ENCODE measurements around the gene NCF4.

NCF4 gene

DNA sequence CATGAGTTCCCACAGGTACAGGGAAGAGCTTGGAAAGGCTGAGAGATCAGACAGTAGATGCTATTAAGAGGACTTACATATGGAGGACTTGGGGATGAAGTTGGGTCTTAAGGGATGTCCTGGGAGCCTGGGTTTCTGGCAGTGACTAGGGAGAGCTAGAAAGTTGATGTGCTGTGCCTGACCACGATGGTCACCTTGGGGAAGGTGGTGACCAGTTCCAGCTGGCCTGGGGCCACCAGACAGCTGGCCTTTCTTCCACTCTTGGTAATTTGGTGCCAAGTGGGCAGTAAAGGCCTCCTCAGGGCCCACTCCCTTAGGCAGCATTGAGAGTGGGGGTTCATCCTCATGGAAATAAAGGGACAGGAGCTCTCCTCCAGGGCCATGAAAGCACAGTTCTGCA lies 38.7 kb downstream of the NCF4 start:
- no peak for DNase-seq

GRCh38 chr22:36900225-36900624 lies 39.4 kb downstream of the NCF4 start:
- DNase-seq, result no peak

DNA sequence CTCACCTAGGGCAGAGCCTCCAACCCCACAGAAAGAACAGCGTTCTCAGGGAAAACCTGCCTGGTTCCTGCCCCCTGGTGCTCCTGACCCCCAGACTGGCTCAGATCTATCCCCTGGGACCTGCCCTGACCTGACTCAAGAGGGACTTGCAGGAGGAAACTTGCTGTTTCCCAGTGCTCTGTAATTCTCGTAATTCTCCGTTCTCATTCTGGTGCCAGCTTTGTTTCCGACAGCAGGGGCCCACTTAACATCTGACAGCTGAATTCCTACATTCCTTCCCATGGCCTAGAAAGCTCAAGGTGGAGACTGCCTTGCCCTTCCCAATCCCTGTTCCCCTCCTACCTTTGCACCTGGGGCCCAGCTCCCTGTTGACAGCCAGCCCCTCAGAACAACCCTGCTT lies 40.1 kb downstream of the NCF4 start:
- DNase-seq, result no peak

- DNase-seq, result no peak
These were observed 40.8 kb downstream of the NCF4 start for GRCh38 chr22:36901411-36902142.

GRCh38 chr22:36902143-36902926 lies 41.5 kb downstream of the NCF4 start:
- DNase-seq, result no peak

DNA sequence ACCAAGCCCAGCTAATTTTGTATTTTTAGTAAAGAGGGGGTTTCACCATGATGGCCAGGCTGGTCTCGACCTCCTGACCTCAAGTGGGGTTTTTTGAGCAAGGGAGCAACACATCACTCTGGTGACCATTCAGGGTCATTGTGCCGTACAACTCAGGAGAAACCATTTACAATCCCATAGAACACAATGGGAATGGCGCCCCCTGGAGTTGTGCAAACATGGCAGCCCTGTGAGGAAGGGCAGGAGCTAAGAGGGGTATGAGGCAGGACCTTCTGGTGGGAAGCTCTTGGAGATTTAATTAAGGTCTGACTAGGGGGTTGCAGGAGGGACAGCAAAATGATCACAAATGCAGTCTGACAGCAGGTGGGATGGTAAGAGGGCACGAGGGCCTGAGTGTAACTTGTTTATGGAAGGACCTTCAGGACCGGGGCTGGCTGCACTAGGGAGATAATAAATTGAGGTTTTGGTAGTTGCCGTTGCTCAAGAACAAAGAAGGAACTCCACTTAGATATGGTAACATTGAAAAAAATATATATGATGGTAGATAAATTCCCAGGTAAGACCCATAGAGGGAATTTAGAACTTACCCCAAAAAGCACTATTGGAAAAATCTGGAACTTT lies 43.6 kb downstream of the NCF4 start:
- DNase-seq, result no peak

GRCh38 chr22:36907253-36908195 lies 46.7 kb downstream of the NCF4 start:
- no peak for DNase-seq

DNA sequence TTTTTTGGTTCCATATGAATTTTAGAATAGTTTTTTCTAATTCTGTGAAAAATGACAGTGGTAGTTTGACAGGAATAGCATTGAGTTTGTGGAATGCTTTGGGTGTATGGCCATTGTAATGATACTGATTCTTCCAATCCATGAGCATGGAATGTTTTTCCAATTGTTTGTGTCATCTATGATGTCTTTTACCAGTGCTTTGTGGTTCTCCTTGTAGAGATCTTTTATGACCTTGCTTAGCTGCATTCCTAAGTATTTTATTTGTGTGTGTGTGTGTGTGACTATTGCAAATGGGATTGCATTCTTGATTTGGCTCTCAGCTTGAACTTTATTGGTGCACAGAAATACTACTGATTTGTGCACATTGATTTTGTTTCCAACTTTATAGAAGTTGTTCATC lies 49.7 kb downstream of the NCF4 start:
- DNase-seq, result no peak

DNA sequence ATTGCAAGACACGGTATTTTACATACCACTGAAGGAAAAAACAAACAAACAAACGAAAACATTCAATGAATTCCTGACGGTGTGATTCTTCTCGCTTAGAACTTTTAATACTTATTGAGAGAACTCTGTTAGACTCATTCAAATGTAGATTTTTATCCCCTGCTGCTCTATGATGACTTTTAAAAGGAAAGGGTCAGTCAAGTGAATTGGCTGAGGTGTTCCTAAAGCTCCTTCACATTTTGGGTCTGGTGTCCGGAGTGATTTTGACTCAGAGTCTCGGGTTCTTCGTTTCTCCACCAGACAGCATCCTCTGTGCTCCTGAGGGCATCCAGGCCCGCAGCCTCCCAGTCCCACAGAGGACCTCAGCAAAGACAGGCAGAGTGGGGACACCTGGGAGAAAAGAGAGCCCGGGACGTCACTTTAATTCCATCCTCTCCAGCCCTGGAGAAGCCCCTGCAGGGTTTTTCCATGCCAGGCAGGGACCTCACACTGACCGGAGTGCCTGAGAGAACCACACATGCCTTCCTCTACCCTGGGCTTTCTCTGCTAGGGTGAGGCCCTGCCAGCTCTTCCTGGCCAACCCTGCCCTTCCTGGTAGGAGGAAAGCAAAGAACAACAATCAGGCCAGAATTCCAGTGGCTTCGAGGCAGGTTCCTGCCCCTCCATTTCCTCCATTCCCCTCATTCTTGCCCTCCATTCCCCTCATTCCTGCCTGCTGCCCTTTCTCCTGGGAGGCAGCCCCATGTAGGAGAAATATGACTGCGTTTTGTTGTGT lies 51.3 kb downstream of the NCF4 start:
- no peak for DNase-seq

- no peak for DNase-seq
These were observed 52.1 kb downstream of the NCF4 start for GRCh38 chr22:36912694-36913426.

DNA sequence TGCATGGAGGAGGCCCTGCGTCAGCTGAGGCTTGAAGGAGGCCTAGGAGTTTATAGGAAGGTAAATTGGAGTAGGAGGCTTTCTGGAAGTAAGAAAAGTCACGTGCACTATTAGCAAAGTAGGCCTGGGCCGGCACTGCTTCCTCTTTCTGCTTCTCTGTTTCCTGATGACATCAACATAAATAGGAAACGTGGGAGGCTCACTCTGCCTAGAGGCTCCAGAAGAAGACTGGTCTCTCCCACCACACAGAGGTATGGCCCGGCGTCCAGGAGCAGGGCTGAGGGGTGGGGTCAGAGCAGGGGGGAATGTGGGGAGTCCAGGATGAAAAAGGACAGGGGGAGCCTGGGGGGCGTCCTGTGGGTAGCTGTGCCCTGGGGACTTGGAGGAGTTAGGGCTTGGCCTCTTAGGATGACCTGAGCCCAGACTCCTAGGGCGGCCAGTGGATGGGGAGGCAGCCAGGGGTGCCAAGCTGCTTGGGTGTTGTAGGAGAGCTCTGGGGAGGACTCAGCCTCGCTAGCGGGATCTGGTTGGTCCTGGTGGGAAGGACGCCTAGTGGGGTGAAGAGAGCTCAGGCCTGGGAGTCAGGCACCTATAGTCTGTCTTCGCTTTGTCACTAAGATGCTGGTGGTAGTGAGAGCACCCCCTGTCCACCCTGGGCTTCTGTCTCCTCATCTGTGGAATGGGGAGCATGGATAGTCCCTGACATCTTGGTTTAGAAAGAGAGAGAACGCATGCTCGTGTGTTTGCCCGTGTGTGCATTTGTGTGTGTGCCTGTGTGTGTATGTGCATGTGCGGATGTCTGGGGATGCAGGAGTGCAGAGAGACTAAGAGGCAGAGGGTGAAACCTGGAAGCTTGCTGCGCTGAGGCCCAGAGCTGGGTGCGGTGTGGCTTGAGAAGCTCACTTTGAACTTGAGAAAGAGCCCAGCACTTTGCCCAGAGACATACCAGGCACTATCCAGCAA lies 52.9 kb downstream of the NCF4 start, which contains the start of gene CSF2RB:
Gene CSF2RB (plus strand): TSS at position 202 of the 963 bp plus-strand sequence. CDS start 8,580 bp downstream, outside the sequence.
- DNase-seq, result peak; percentile 86

DNA sequence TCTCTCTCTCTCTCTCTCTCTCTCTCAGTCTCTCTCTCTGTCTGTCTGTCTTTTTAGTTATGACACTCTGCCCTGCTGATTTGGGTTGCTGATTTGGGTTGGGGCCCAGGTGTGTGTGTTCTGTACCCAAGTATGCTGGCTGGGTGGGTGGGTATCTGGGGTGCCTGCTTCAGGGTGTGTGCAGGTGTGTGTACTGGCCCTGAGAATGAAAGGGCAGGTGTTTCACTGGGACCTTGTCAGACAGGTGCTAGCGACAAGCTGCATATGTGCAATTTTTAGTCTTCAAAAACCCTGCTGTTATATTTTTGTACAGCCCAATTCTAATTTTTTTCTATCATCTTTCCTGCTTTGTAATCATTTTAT lies 53.6 kb downstream of the NCF4 start:
- peak; percentile 86 for DNase-seq

DNA sequence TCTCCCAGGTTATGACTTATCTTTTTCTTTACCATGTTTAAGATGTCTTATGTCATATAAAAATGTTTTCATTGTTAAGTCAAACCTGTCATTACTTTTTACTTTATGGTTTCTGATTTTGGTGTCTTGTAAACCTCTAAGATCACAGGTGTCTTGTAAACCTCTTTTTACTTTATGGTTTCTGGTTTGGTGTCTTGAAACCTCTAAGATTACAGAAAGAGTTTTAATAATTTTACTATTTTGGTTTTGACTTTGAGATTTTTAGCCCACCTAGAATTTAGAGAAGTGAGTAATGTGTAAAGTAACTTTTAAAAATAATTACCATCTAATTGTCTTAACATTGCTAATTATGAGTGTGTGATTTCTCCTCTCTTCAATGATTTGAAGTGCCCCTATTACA lies 55.2 kb downstream of the NCF4 start:
- no peak for DNase-seq

- DNase-seq, result no peak
These were observed 57.9 kb downstream of the NCF4 start for GRCh38 chr22:36918586-36919284.

DNA sequence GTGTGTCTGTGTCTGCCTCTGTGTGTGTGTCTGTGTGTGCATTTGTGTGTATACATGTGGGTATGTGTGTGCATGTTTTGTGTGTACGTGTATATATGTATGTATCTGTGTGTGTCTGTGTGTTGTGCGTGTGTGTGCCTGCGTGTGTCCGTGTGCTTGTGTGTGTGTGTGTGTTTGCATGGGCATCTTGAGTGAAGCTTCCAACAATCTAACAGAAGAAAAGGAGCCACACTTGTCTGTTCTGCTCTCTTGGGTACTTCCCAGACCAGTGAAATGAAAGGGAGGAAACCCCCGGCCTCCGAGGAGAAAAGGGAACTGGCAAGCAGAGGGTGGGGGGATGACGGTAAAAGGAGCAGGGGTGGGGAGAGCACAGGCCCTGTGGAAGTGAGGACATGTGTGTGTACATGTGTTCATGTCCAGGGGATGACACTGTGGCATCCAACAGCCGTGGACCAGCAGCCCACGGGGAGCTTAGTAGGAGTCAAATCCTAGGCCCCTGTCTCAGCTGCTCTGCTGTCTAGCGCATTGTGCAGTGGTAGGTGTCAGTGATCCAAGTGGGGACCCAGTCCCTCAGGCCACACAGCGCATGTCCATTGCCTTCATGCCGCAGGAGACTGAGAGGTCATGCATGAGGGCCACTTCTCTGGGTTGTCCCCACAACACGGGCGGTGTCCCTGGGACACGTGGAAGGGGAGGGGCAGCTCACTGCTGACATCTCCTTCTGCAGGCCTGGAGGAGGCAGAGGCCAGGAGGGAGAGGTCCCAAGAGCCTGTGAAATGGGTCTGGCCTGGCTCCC lies 60.7 kb downstream of the NCF4 start:
- no peak for DNase-seq

DNA sequence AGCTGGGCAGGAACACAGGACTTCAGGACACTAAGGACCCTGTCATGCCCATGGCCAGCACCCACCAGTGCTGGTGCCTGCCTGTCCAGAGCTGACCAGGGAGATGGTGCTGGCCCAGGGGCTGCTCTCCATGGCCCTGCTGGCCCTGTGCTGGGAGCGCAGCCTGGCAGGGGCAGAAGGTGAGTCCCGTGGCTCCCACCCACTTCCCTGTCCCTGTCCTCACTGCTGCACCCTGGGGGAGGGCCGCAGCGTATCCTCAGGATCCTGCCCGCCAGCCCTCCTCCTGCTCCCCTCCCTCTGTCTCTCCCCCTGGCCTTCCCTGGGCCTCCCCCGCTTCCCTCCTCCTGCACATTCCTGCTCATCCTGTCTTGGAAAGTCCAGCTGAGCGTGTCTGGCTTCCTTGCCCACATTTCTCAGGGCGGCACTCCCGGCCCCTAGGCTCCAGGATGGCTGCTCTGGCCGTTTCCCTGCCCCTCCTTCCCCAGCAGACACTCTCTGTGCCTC lies 61.4 kb downstream of the NCF4 start:
- no peak for DNase-seq

GRCh38 chr22:36922711-36923110 lies 61.9 kb downstream of the NCF4 start:
- no peak for DNase-seq

- DNase-seq, result no peak
These were observed 62.5 kb downstream of the NCF4 start for GRCh38 chr22:36923131-36923788.
